Brain microvascular endothelial cell (primary cell): ENCODE data around the gene CCDC141.

Experiments
- DNase-seq: peaks from one replicate; pipeline ENCODE4 v3.0.0-alpha.2; 2020
- H3K27ac ChIP-seq: fragments of 250-450 bp; sonication (Bioruptor Pico); 2 replicates; pipeline ENCODE4 v1.5.1; 2020; ENCODE audit warnings: mild to moderate bottlenecking, moderate library complexity
- H3K27me3 ChIP-seq: fragments of 250-450 bp; sonication (Bioruptor Pico); replicated peaks from 2 replicates; pipeline ENCODE4 v1.5.1; 2020; ENCODE audit warnings: mild to moderate bottlenecking
- H3K36me3 ChIP-seq: fragments of 250-450 bp; sonication (Bioruptor Pico); replicated peaks from 2 replicates; pipeline ENCODE4 v1.5.1; 2020; ENCODE audit warnings: mild to moderate bottlenecking
- H3K4me3 ChIP-seq: 2 replicates; pipeline ENCODE4 v1.5.1; 2011; ENCODE audit warnings: low read depth, mild to moderate bottlenecking, control low read depth, low read length, moderate library complexity
- in situ Hi-C: cut with HindIII; loops from 2 replicates; pipeline ENCODE4 v1.10.0; 2017; ENCODE audit warnings: low sequenced_read_pairs, low pct_ligation_motif_present
- TF ChIP-seq, protein P1 (sequence below): IDR thresholded peaks from 2 replicates; pipeline ENCODE4 v1.5.1; 2011; ENCODE audit warnings: low read depth, mild to moderate bottlenecking, moderate library complexity, low read length, control low read depth, inconsistent platforms; ENCODE audit errors: missing control alignments

Gene CCDC141

GRCh38 chr2:179005976-179006375 lies 44.0 kb downstream of the CCDC141 start:
- TF ChIP-seq, protein P1, sequence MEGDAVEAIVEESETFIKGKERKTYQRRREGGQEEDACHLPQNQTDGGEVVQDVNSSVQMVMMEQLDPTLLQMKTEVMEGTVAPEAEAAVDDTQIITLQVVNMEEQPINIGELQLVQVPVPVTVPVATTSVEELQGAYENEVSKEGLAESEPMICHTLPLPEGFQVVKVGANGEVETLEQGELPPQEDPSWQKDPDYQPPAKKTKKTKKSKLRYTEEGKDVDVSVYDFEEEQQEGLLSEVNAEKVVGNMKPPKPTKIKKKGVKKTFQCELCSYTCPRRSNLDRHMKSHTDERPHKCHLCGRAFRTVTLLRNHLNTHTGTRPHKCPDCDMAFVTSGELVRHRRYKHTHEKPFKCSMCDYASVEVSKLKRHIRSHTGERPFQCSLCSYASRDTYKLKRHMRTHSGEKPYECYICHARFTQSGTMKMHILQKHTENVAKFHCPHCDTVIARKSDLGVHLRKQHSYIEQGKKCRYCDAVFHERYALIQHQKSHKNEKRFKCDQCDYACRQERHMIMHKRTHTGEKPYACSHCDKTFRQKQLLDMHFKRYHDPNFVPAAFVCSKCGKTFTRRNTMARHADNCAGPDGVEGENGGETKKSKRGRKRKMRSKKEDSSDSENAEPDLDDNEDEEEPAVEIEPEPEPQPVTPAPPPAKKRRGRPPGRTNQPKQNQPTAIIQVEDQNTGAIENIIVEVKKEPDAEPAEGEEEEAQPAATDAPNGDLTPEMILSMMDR: no peak
- H3K4me3 ChIP-seq: no peak overlapping the region
- H3K27ac ChIP-seq: no peak overlapping the region
- no peaks in the 10 kb centered on the region for H3K36me3 ChIP-seq
- in situ Hi-C loops: no loop called here
- no peak for DNase-seq
- H3K27me3 ChIP-seq: no peaks in the 10 kb centered on the region

DNA sequence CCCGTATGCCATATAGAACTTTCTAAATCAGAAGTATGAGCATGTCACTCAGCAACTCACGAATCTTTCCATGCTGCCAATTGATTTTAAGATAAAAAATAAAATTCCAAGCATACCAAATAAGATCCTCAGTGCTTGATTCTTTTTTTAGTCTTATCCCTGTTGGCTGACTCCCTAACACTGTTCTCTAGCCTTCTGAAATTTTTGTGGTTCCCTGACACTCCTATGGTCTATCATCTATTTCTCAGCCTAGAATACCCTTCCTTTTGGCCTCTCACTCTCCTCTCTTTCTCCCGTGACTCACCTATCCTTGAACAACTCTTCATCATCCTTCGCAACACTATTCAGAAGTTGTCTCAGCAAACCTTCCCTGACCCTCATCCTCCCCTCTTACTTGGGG lies 50.5 kb downstream of the CCDC141 start:
- DNase-seq: no peak
- Histone ChIP-seq H3K27ac (no peak overlapping the region), H3K27me3 (no peaks in the 10 kb centered on the region), H3K36me3 (no peaks in the 10 kb centered on the region), H3K4me3 (no peak overlapping the region)
- TF ChIP-seq, protein P1: no peak
- in situ Hi-C loops: no loop called here

GRCh38 chr2:178998539-178998938 lies 51.4 kb downstream of the CCDC141 start:
- TF ChIP-seq, protein P1: no peak

GRCh38 chr2:178997477-178997876 lies 52.5 kb downstream of the CCDC141 start:
- no peak for DNase-seq
- no peak overlapping the region for H3K4me3 ChIP-seq
- no peaks in the 10 kb centered on the region for H3K36me3 ChIP-seq
- no peaks in the 10 kb centered on the region for H3K27me3 ChIP-seq
- in situ Hi-C loops: no loop called here
- TF ChIP-seq, protein P1: no peak
- H3K27ac ChIP-seq: no peak overlapping the region

More at GRCh38 chr2:178998539-178998938, 51.4 kb downstream of the CCDC141 start:
- H3K27me3 ChIP-seq: no peaks in the 10 kb centered on the region
- no peak overlapping the region for H3K27ac ChIP-seq
- in situ Hi-C loops: no loop called here
- H3K4me3 ChIP-seq: no peak overlapping the region
- no peaks in the 10 kb centered on the region for H3K36me3 ChIP-seq
- no peak for DNase-seq

- no peak overlapping the region for H3K4me3 ChIP-seq
- in situ Hi-C loops: no loop called here
- no peaks in the 10 kb centered on the region for H3K27me3 ChIP-seq
- no peaks in the 10 kb centered on the region for H3K36me3 ChIP-seq
- DNase-seq: no peak
- TF ChIP-seq, protein P1: no peak
- no peak overlapping the region for H3K27ac ChIP-seq
Measured at GRCh38 chr2:178997067-178997466, 52.9 kb downstream of the CCDC141 start.

DNA sequence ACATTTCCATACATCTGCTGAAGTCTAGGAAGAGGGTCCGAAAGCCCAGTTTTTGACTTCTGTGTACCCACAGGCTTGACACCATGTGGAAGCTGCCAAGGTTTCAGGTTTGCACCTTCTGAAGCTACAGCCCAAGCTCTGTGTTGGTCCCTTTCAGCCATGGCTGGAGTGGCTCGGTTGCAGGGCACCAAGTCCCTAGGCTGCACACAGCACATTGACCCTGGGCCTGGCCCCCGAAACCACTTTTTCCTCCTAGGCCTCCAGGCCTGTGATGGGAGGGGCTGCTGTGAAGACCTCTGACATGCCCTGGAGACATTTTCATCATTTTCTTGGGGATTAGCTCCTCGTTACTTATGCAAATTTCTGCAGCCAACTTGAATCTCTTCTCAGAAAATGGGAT lies 55.7 kb downstream of the CCDC141 start:
- Histone ChIP-seq H3K27me3 (no peaks in the 10 kb centered on the region), H3K27ac (no peak overlapping the region), H3K36me3 (no peaks in the 10 kb centered on the region), H3K4me3 (no peak overlapping the region)
- in situ Hi-C loops: no loop called here
- TF ChIP-seq, protein P1: no peak
- DNase-seq: no peak
